ENCODE measurements around the gene SF3B3. TPM values are rescaled to one million over a fixed set of nuclear protein-coding genes. Genes with fewer than 3 reads are reported as not detected.
"Not testable (repeated sequence)": the region's sequence is repeated elsewhere in the genome, so short reads cannot be mapped to it uniquely, and the experiment has no call there.

The SF3B3 gene
- total RNA-seq, 1 experiment from 2014 or later, result 449 TPM

DNA sequence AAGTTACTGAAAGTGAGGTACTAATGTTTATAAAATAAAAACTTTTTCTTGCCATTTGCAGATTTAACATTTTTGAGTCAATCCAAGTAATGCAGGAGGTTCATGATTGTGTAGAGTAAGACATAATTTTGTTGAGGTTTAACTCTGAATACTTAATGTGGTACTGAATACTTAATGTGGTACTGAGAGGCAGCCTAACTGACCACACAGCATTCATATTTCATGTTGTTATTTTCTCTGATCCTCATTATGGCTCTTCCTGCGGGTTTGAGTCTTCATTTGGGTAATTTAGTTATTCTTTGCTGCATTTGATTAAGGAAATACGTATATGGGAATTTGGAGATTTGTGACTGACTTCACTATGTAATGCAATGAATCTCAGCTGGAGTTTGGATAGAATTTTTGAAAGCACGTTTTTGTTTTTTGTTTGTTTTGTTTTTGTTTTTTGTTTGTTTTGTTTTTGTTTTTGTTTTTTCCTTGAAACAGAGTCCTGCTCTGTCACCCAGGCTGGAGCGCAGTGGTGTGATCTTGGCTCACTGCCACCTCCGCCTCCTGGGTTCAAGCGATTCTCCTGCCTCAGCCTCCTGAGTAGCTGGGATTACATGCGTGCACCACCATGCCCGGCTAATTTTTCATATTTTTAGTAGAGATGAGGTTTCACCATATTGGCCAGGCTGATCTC lies 3.8 kb downstream of the SF3B3 start:
- DNase-seq, result no peak
- intact Hi-C loops (cut with micrococcal nuclease; ENCODE audit: unreplicated experiment), result loop anchor here (5.0 kb wide), 1 partner anchor 125 kb away; no protein-coding TSS in a partner anchor
- no peaks in the 10 kb centered on the region for H3K9me3 Mint-ChIP-seq (ENCODE audit: low read depth, unreplicated experiment)
- CTCF ChIA-PET, result no interaction called here
- H3K36me3 Mint-ChIP-seq (ENCODE audit: insufficient read depth, unreplicated experiment), result peaks cover 96% of the 10 kb centered on the region
- TF ChIP-seq, protein P1, sequence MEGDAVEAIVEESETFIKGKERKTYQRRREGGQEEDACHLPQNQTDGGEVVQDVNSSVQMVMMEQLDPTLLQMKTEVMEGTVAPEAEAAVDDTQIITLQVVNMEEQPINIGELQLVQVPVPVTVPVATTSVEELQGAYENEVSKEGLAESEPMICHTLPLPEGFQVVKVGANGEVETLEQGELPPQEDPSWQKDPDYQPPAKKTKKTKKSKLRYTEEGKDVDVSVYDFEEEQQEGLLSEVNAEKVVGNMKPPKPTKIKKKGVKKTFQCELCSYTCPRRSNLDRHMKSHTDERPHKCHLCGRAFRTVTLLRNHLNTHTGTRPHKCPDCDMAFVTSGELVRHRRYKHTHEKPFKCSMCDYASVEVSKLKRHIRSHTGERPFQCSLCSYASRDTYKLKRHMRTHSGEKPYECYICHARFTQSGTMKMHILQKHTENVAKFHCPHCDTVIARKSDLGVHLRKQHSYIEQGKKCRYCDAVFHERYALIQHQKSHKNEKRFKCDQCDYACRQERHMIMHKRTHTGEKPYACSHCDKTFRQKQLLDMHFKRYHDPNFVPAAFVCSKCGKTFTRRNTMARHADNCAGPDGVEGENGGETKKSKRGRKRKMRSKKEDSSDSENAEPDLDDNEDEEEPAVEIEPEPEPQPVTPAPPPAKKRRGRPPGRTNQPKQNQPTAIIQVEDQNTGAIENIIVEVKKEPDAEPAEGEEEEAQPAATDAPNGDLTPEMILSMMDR (IDR thresholded peaks at IDR 0.05; ENCODE audit: unreplicated experiment), result no peak
- BruUV-seq (replicated peaks), result no TSS peak
- H3K27me3 Mint-ChIP-seq (ENCODE audit: unreplicated experiment), result no peaks in the 10 kb centered on the region
- H3K27ac Mint-ChIP-seq (ENCODE audit: unreplicated experiment), result peak overlapping the region; percentile 66
- peaks cover 29% of the 10 kb centered on the region for H3K4me1 Mint-ChIP-seq (ENCODE audit: low read depth, unreplicated experiment)
- peak overlapping the region; percentile 89 for H3K4me3 Mint-ChIP-seq (ENCODE audit: low read depth, unreplicated experiment)

DNA sequence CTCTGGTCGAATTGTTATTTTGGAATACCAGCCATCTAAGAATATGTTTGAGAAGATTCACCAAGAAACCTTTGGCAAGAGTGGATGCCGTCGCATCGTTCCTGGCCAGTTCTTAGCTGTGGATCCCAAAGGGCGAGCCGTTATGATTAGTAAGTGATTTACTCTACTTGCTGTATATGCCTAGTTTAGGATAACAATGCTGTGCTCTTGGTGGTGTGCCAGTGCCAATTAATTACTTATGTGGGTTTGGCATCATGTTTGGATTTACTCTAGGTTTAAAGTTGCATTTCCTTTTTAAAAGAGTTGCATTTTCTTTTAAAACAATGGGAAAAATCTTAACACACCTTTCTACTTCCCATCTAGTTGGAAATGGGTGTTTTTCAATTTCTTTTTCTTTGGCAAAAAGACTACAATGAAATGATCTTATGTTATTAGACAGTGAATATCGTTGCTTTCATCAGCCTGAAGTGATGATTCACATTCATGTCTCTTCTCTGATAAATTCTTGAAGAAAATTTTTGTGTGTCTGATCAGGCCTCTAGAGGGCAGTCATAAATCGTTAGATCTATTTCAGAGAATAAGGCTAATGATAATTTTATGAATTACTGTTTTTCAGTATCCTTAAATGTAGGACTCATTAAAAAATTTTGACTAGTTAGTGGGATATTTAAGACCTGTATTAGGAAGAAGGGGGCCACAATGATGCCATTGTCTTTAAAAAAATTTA lies 5.6 kb downstream of the SF3B3 start:
- H3K4me1 Mint-ChIP-seq (ENCODE audit: low read depth, unreplicated experiment), result peaks cover 29% of the 10 kb centered on the region
- TF ChIP-seq, protein P1 (IDR thresholded peaks at IDR 0.05; ENCODE audit: unreplicated experiment), result no peak
- no TSS peak for BruUV-seq (replicated peaks)
- no peaks in the 10 kb centered on the region for H3K27me3 Mint-ChIP-seq (ENCODE audit: unreplicated experiment)
- intact Hi-C loops (cut with micrococcal nuclease; ENCODE audit: unreplicated experiment), result loop anchor here (5.0 kb wide), 1 partner anchor 123 kb away; no protein-coding TSS in a partner anchor
- H3K9me3 Mint-ChIP-seq (ENCODE audit: low read depth, unreplicated experiment), result no peaks in the 10 kb centered on the region
- CTCF ChIA-PET, result no interaction called here
- no peak overlapping the region for H3K4me3 Mint-ChIP-seq (ENCODE audit: low read depth, unreplicated experiment)
- no peak overlapping the region for H3K27ac Mint-ChIP-seq (ENCODE audit: unreplicated experiment)
- H3K36me3 Mint-ChIP-seq (ENCODE audit: insufficient read depth, unreplicated experiment), result peaks cover 95% of the 10 kb centered on the region
- DNase-seq, result peak; percentile 9

DNA sequence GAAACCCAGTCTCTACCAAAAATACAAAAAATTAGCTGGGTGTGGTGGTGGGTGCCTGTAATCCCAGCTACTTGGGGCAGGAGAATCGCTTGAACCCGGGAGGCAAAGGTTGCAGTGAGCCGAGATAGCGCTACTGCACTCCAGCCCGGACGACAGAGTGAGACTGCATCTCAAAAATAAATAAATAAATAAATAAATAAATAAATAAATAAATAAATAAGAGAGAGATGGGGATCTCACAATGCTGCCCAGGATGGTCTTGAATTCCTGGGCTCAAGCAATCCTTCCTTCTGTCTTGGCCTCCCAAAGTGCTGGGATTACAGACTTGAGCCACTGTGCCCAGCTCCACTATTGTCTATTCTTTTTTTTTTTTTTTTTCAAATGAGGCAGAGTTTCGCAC lies 6.3 kb downstream of the SF3B3 start:
- CTCF ChIA-PET, result interaction anchor here (0.7 kb wide), 2 partner anchors 12 to 154 kb away, joined by 3 read pairs; no protein-coding TSS in a partner anchor
- Mint-ChIP-seq H3K4me1 (ENCODE audit: low read depth, unreplicated experiment) (peaks cover 29% of the 10 kb centered on the region), H3K36me3 (ENCODE audit: insufficient read depth, unreplicated experiment) (peaks cover 95% of the 10 kb centered on the region)
- not testable (repeated sequence) for BruUV-seq (replicated peaks); H3K4me3 Mint-ChIP-seq (ENCODE audit: low read depth, unreplicated experiment); H3K27ac Mint-ChIP-seq (ENCODE audit: unreplicated experiment); H3K27me3 Mint-ChIP-seq (ENCODE audit: unreplicated experiment); H3K9me3 Mint-ChIP-seq (ENCODE audit: low read depth, unreplicated experiment); DNase-seq
- intact Hi-C loops (cut with micrococcal nuclease; ENCODE audit: unreplicated experiment), result loop anchor here (5.0 kb wide), 1 partner anchor 122 kb away; no protein-coding TSS in a partner anchor

DNA sequence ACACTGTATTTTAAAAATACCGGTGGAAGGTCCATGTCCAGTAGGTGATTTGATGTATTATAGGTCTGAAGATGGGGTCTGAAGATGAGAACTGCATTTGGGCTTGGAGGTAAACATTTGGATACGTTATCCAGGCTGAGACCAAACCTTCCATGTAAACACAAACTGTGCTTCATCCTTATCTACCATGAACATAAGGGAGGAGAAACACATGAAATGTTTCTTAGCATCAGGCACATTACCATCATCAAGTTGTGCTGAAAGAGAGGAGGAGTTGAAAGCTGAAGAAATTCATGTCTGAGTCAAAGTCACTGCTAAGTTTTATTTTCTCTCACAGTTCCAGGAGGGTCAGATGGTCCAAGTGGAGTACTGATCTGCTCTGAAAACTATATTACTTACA lies 11.4 kb downstream of the SF3B3 start:
- Mint-ChIP-seq H3K4me1 (ENCODE audit: low read depth, unreplicated experiment) (no peaks in the 10 kb centered on the region), H3K4me3 (ENCODE audit: low read depth, unreplicated experiment) (no peak overlapping the region), H3K27ac (ENCODE audit: unreplicated experiment) (no peak overlapping the region), H3K27me3 (ENCODE audit: unreplicated experiment) (no peaks in the 10 kb centered on the region), H3K9me3 (ENCODE audit: low read depth, unreplicated experiment) (no peaks in the 10 kb centered on the region), H3K36me3 (ENCODE audit: insufficient read depth, unreplicated experiment) (peaks cover 98% of the 10 kb centered on the region)
- intact Hi-C loops (cut with micrococcal nuclease; ENCODE audit: unreplicated experiment), result no loop called here
- no TSS peak for BruUV-seq (replicated peaks)
- DNase-seq, result no peak
- CTCF ChIA-PET, result no interaction called here
- TF ChIP-seq, protein P1 (IDR thresholded peaks at IDR 0.05; ENCODE audit: unreplicated experiment), result no peak

Data from Calu3 (cell line).